BE2C (cell line): Measurements from ENCODE around the gene CUBN.
A peak's percentile ranks its signal among the peaks of the same experiment; 100 is the strongest.

ENCODE experiments used
- DNase-seq: peaks from one replicate; pipeline ENCODE4 v3.0.0-alpha.2; 2020
- H3K27me3 ChIP-seq: fragments of 250-450 bp; sonication (Bioruptor Pico); 2 replicates; pipeline ENCODE4 v1.5.1; 2020; ENCODE audit warnings: mild to moderate bottlenecking
- H3K36me3 ChIP-seq: fragments of 250-450 bp; sonication (Bioruptor Pico); 2 replicates; pipeline ENCODE4 v1.5.1; 2020; ENCODE audit warnings: mild to moderate bottlenecking
- H3K4me1 ChIP-seq: fragments of 250-450 bp; sonication (Bioruptor Pico); 2 replicates; pipeline ENCODE4 v1.5.1; 2020
- H3K4me3 ChIP-seq: 2 replicates; pipeline ENCODE4 v1.5.1; 2011; ENCODE audit warnings: low read depth, low read length
- H3K9me3 ChIP-seq: fragments of 250-450 bp; sonication (Bioruptor Pico); 2 replicates; pipeline ENCODE4 v1.5.1; 2020
- CTCF ChIP-seq: IDR thresholded peaks from 2 replicates; pipeline ENCODE4 v1.5.1; 2012; ENCODE audit warnings: mild to moderate bottlenecking, low read depth, low read length

The CUBN gene

GRCh38 chr10:16856567-16856966, 273.0 kb downstream of the CUBN start:
- no peaks in the 10 kb centered on the region for H3K9me3 ChIP-seq
- H3K4me3 ChIP-seq = no peak overlapping the region
- H3K27me3 ChIP-seq = no peaks in the 10 kb centered on the region
- H3K36me3 ChIP-seq = no peaks in the 10 kb centered on the region
- DNase-seq = peak; percentile 41
- TF ChIP-seq CTCF = no peak
- H3K4me1 ChIP-seq = no peaks in the 10 kb centered on the region

- no peak for TF ChIP-seq CTCF
- DNase-seq = no peak
These were observed 273.5 kb downstream of the CUBN start for GRCh38 chr10:16856092-16856491.

GRCh38 chr10:16854623-16855022, 275.0 kb downstream of the CUBN start:
- TF ChIP-seq CTCF = no peak
- no peaks in the 10 kb centered on the region for H3K4me1 ChIP-seq
- no peaks in the 10 kb centered on the region for H3K27me3 ChIP-seq
- no peak overlapping the region for H3K4me3 ChIP-seq
- no peaks in the 10 kb centered on the region for H3K36me3 ChIP-seq
- no peaks in the 10 kb centered on the region for H3K9me3 ChIP-seq
- no peak for DNase-seq

More at GRCh38 chr10:16856092-16856491, 273.5 kb downstream of the CUBN start:
- H3K27me3 ChIP-seq = no peaks in the 10 kb centered on the region
- no peaks in the 10 kb centered on the region for H3K9me3 ChIP-seq
- H3K4me3 ChIP-seq = no peak overlapping the region
- H3K4me1 ChIP-seq = no peaks in the 10 kb centered on the region
- H3K36me3 ChIP-seq = no peaks in the 10 kb centered on the region

GRCh38 chr10:16853809-16854208, 275.8 kb downstream of the CUBN start:
- Histone ChIP-seq H3K27me3 (no peaks in the 10 kb centered on the region), H3K9me3 (no peaks in the 10 kb centered on the region), H3K4me1 (no peaks in the 10 kb centered on the region), H3K4me3 (no peak overlapping the region), H3K36me3 (no peaks in the 10 kb centered on the region)
- DNase-seq = no peak
- no peak for TF ChIP-seq CTCF

- H3K36me3 ChIP-seq = no peaks in the 10 kb centered on the region
- H3K27me3 ChIP-seq = no peaks in the 10 kb centered on the region
- no peaks in the 10 kb centered on the region for H3K4me1 ChIP-seq
- no peaks in the 10 kb centered on the region for H3K9me3 ChIP-seq
- DNase-seq = peak; percentile 11
- H3K4me3 ChIP-seq = no peak overlapping the region
- peak; percentile 68 for TF ChIP-seq CTCF
These were observed 276.4 kb downstream of the CUBN start for GRCh38 chr10:16853201-16853600.

GRCh38 chr10:16852624-16853023, 277.0 kb downstream of the CUBN start:
- Histone ChIP-seq H3K36me3 (no peaks in the 10 kb centered on the region), H3K4me3 (no peak overlapping the region), H3K9me3 (no peaks in the 10 kb centered on the region), H3K4me1 (no peaks in the 10 kb centered on the region), H3K27me3 (no peaks in the 10 kb centered on the region)
- no peak for DNase-seq
- no peak for TF ChIP-seq CTCF
